Stimulated activated CD8-positive, alpha-beta memory T cell treated with anti-CD3 and anti-CD28 coated beads, Interleukin-7, amount 100 ng/mL, for 48 hours (primary cell): Measurements from ENCODE around the gene ELP4.
"Not testable (repeated sequence)": the region's sequence is repeated elsewhere in the genome, so short reads cannot be mapped to it uniquely, and the experiment has no call there.

Source experiments
- DNase-seq, 2 donors: peaks; one replicate each; pipeline ENCODE4 v3.0.0-alpha.2; 2020; ENCODE audit warnings: low read depth in 1 of 2; ENCODE audit errors: extremely low read depth in 1 of 2

The ELP4 gene

DNA sequence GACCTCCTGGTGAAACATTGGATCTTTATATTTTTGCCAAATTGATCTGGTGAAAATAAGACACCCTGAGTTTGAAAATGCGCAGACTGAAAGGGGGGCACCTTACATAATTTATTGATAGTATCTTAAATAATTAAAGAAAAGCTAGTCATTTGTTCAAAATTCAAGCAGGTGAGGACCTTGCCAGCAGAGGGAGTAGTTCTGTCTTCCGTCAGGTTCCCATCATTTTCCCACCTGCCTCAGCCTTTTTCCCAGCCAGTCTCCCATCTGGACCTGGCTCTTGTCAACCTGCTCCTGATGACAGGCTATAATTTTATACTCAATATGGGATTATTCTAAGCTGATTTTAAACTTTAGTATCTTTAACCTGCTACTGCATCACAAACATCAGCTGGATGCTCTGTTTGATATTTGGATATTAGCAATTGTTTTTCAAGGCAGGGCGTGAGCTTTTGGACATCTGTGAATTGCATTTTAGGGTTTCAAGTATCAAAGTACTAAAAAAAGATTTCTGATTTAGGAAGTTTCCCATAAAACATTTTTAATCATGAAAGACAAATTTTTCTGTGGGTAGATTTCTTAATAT is 132.0 kb downstream of the ELP4 start:
- DNase-seq, result no peak

DNA sequence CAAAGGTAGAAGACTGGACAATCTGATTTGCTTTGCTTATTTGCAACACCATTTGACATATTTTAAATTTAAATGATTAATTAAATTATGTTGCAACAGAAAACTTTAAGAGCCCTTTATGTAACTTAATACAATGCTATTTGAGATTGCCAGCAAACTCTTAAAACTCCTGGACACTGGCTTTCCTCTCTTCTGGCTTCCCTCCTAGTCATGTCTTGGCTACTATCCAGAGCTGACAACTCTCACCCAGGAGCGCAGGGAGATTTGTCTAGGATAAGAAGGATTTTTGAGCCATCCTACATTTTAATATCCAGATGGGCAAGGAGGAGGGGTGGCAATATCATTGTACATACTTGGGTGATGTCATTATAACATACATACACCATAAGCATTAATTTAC is 134.3 kb downstream of the ELP4 start:
- DNase-seq, result no peak

DNA sequence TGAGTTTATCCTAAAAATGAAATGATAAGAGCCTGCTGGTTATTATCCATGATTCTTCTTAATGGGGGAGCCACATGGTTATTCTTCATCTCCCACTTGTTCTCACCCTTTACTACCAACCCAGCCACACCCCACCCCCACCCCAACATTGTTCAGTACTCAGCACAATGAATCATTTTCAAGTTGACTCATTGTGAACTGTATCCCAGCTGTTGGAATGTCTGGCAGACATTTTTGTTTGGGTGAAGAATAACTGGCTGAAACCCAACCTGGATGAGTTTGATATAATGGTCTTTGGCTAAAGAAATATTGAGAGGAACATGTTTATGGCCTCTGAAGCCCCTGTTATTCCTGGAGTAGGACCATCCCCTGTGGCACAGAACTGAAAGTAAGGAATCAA is 136.2 kb downstream of the ELP4 start:
- no peak for DNase-seq

DNA sequence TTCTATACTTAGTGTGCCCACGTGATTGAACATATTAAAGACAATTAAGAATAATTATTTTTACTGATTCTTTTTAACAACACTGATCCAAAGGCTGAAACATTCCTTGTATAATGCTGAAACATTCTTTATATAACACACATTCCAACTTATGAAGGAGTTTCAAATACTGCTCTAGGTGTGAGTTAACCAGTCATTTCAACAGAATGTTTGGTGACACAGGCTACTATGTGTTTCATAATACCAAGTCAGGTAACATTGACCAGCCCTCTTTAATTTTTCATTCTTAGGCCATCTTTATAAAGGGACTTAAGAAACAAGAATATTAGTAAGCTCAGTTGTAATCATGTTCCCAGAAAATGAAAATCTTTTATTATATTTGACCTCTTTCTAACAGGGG is 136.6 kb downstream of the ELP4 start:
- DNase-seq, result no peak

DNA sequence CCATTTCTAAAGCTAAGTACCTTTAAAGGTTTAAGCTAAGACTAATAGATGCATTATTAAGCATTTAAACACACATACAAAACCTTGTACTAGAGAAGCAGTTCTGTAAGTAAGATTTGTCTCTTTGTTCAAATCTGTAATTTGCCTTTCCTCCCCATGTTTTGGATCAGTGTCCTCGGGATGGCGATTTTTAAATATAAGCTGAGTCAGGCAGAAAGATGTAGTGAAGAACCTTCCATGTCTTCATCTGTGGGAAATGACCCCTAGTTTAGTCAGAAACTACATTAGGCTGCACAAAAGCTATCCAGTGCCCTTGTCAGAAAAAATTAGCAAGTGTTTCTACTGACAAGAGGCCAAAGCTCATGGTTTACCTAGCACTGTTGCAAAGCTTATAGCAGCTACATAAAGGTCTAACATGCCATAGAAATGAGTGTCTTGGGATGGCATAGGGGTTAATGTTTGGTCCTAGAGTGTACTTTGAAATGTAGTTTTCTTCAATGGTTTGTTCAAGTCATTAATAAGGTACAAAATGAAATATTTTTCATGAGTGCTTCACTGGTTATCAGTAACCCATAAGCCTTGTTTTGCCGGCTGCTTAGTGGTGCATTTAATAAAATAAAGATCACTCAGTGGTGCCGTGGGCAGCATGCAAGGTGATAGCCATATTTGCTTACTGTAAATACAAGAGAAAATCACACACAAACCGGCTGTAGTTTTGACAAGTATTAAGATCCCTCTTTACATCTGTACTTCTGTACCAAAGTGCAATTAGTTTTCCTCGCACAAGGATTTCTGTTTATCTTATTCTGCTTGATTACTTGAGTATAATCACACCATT is 139.8 kb downstream of the ELP4 start:
- no peak for DNase-seq

DNA sequence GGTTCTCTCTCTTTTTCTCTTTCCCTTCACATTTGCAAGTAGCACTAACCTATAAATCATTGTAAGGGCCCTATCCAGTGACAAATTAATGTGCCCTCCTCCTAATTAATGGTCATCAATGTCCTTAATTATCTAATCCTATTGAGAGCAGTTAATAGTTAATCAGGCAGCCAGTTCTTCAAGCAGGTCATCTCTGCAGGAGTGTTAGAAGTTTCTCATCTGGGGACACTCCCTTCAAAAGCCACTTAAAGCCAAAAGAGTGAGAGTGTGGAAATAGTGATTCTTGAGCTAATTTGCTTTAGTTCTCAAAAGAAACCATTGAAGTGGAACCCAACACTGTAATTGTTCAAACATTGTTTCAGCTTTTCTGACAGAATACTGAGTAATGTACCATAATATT is 141.6 kb downstream of the ELP4 start:
- DNase-seq, result no peak

DNA sequence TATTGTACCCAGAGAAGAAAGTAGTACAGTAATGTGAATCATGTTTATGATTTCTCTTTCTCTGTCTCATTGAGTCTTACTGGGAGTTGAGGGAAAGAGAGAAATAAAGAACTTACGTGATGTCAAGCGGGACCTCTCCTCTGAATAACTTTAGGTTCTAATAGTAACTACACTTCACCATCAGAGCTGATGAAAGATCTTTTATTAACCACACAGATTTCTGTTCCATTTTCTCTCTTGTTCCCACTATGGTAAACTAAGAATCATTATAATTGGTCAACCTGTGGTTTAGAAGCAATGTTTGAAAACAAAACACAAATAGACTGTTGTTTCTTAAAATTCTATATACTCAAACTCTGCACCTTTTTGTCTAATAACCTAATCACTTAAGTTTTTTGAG is 142.3 kb downstream of the ELP4 start:
- DNase-seq, result no peak

DNA sequence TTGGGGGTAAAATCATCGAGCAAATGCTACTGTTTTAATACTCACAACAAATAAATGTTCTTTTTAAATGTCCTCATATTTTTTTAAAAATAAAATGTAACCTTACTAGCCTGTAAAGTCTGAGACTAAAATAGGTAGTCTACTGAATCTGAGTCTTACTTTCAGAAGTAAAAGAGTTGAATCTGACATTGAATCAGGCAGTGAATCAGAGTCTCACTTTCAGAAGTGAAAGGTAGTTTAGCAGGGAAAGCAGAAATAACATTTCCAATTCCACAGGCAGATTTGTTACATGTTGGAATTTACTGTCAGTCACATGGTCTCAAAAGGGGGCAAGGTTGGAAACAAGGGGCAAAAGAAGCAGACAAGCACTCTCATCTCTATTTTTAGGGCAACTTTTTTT is 143.0 kb downstream of the ELP4 start:
- no peak for DNase-seq

DNA sequence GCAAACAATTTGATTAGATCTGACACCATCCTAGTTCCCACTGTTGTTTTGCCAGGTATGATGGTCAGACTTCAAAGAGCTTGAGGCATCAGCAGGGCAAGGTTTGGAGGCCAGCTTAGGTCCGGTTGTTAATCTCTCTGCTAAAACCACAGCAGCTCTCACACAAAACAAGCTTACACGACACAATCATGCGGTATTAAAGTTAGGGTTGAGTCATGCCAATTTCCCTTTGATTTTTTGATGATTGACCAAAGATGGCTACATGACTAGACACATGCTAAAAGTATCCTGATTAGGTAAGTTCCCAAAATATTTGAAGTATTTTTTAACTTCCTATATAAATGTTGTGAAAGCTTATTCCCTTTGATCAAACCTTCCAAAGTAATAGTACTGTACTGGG is 145.9 kb downstream of the ELP4 start:
- DNase-seq, result no peak

DNA sequence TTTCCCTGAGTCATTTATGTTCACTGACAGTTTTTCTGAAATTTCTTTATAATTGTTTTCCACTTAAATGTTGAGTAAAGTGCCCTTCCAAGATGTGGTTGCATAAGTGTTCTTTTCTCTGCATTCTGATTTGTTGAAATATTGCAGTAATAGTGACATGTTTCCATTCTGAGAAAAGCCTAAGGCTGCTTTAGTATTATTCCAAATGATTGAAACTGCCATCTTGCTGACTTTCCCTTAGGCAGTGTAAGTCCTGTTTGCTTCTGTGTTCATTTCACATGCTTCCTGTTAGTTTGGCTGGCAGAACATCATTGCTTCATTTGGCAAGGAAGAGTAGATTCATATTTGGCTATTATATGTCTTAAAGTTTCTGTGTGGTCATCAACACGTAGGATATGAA is 146.5 kb downstream of the ELP4 start:
- DNase-seq, result no peak

DNA sequence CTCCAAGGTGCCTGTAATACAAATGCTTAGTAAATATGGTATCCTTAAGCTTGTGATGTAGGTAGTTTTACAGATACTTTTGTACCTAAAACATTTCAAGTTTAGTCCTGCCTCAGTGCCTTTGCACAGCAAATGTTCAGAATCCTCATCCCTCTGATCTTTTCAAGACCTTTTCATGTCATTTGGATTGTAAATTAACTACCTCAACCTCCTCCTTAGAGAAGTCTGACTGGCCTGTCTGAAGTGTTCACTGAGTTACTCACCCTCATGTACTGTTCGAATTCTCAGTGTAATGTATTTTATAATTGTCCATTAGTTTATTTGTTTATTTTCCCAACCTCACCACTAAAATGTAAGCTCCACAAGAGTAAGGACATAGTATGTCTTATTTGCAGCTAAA is 147.5 kb downstream of the ELP4 start:
- no peak for DNase-seq

DNA sequence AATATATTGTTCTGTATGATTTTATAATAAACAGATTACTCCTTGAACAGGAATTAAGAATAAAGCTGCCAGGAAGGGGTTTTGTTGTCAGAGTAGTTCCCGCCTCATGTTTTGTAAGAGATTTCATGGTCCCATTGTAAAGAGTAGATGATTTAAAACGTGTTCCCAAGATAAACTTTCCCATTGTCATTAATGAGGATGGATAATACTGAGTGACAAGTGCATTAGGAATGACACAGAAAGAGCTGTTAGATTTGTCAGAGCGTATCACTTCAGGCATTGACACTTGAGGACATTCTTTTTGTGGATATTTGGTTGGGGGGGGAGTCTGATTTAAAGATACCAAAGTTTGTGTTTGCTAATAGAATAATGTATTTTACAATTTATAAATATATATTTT is 154.6 kb downstream of the ELP4 start:
- DNase-seq, result no peak

DNA sequence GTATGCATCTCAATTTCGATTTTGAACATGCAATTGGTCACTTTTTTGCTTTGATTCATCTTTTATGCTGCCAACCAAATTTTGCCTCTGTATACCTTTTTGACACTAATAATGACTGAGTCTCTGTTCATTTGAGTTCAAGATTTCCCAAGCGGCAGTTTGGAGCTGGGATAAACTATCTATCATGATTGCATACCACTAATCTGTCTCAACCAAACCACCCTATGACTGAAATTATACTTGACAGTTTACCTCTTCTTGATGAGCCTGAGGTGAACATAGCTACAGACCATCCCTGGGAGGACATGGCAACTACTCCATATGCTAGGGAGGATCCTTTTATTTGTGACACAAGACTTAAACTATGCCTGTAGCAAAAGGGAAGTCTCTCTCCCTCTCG is 155.4 kb downstream of the ELP4 start:
- DNase-seq, result no peak

DNA sequence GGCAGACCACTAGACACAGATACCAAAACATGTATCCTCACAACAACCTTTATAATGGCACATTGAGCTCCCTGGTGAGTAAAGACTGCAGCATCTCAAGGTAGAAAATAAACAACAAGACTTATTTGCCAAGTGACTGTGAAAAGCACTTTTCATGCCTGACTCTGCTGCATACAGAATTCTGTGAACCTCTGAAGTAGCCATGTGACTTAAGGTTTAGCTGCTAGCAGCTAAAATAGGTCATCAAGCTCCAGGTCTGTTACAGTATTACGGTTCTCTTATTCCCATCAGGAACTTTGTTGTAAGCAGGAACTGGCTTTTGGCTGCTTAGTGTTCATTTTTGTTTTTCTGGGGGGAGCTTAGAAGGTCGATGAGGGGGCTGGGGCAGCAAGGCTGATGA is 162.1 kb downstream of the ELP4 start:
- DNase-seq, result no peak

DNA sequence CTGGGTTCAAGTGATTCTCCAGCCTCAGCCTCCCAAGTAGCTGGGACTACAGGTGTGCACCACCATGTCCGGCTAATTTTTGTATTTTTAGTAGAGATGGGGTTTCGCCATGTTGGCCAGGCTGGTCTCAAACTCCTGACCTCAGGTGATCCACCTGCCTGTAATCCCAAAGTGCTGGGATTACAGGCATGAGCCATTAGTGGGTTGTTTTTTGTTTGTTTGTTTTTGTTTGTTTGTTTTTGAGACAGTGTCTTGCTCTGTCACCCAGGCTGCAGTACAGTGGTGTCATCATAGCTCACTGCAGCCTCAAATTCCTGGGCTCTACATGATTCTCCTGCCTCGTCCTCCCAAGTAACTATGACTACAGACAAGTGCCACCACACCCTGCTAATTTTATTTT is 163.5 kb downstream of the ELP4 start:
- DNase-seq, result not testable (repeated sequence)

DNA sequence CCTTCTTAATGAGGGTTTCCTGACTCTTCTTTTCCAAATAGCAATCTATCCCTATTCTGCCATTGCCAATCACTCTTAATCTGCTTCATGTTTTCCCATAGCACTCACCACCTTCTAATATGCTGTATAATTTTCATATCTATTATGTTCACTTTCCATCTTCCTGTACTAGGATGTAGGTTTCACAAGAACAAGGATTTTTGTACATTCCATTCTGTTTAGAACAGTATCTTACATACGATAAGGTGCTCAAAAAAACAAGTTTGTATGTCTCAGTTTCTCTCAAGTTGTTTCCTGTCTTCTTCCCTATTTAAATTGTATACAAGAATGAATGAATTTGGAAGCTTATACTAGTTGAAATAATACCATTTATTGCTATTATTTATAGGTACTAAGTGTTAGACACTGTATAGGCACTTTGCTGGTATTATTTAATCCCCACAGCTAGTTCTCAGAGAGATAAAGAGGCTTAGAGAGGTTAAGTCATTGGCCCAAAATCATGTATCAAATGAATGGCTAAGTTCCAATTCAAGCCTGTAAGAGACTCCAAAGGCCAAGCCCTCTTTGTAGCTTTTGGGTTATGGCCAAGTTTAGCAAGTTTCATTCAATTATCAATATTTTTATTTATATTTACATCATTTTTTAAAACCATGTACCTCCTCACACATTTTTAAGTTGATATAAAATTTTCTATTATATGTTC is 166.9 kb downstream of the ELP4 start:
- DNase-seq, result no peak

DNA sequence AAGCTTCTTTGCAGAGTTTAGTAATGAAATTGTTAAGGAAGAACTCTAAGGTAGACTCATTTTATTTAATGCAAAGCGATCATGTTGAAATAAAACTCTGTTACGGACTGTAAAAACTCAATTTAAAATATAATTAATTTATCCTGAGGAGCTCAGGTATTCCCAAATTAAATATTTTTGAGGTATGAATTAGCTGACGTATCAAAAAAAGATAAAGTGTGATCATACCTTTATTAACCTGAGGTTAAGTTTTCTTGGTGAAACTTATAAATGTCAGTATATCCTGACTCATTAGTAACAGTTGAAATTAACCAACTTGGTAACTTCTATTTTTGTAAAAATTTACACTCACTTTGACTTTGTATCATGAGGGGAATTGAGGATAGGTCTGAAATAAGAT is 171.2 kb downstream of the ELP4 start:
- DNase-seq, result no peak

DNA sequence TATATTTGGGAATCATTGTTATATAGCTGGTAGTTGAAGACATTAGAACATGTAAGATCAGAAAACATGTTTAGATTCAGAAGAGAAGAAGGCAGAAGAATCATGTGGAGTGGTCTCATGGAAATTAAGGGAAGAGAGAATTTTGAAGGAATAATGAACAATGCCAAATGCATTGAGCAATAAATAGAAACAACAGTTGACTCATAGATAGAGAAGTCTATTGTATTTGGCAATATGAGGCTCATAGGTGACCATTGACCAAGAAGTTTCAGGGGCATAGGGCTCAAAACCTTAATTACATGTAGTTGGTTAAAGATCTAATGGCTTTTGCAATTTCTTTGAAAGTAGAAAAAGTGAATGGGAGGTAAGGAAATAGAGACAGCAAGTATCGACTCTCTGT is 177.7 kb downstream of the ELP4 start:
- DNase-seq, result no peak

DNA sequence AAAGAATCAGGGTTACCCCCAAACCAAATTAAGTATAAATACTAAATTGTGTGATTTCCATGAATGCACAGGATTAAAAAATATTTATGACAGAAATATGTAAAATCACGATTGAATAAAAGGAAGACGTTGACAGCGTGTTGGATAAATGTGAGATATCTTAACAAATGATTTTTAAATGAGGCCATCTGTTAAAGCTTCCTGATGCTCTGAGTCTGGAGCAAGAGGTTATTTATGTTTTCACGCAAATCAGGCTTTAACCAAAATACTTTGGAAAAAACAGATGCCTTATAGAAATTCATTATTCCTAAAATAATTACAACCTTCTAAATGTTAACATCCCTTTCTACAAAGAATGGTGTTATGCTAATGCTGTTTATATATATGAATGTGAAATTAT is 178.3 kb downstream of the ELP4 start:
- DNase-seq, result no peak

DNA sequence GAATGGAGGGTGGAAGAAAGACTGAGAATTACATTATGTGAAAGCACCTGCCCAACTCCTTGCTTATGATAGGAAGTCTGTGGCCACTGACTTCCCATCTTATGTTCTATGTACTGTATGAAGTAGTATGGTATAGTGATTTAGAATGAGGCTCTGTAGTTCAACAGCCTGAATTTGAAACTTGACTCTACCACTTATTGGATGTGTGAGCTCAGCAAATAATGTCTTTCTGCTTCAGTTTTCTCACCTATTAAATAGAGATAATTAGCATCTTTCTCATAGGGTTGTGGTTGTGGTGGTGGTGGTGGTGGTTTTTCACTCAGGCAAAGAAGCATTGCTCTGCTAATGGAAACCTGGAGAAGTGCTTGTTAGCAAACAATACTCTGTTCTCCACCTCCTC is 180.0 kb downstream of the ELP4 start:
- no peak for DNase-seq

DNA sequence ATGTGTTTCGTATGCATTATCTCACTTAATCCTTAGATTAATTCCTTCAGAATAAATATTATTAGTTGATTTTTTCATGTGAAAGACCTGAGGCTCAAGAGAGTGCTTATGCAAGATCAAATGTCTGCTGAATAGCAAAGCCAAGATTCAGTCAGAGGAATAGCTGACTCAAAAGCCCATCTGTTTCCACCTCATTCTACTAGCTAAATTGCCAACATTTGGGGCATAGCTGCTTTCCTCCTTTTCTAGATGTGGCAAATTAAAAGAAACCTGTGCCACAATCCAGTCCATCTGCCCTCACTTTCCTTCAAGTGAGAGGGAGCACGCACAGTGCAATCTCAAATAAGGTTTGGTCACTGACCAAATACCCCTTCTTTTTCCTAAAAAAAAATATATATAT is 180.5 kb downstream of the ELP4 start:
- DNase-seq, result no peak

DNA sequence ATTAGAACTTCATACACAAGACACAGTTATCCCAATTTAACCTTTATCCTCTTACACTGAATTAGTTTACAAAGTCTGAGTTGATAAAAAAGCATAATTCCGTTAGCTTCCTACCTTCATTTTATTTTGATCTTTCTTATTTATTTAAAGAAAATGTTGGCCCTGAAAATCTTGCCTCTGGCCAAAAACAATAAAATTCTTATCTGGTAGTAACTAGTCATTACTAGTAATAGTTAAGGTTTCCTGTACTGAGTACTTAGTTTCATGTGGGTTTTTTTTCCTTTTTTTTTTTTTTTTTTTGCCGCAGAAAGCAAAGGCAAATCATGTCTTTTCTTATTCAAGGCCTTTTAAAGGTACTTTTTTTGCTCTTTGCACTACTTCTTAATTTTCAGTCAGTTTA is 180.9 kb downstream of the ELP4 start:
- no peak for DNase-seq
